ENCODE results near the gene ITGA1. TPM values are rescaled to one million over a fixed set of nuclear protein-coding genes. Genes with fewer than 3 reads are reported as not detected.

Gene ITGA1
- total RNA-seq, 1 donor from 2014 or later, result 3.0 TPM

GRCh38 chr5:52892242-52892878, 104.6 kb downstream of the ITGA1 start:
- Mint-ChIP-seq H3K27me3 (ENCODE audit: low read depth) (no peaks in the 10 kb centered on the region), H3K4me3 (no peak overlapping the region), H3K4me1 (peaks cover 12% of the 10 kb centered on the region), H3K27ac (ENCODE audit: unreplicated experiment) (no peak overlapping the region), H3K36me3 (ENCODE audit: low read depth) (no peaks in the 10 kb centered on the region), H3K9me3 (no peaks in the 10 kb centered on the region)
- no peak for DNase-seq (ENCODE audit: low read depth, low spot score)
- no peak for TF ChIP-seq CTCF (conservative IDR thresholded peaks at IDR 0.05)

- TF ChIP-seq CTCF (conservative IDR thresholded peaks at IDR 0.05), result no peak
- Mint-ChIP-seq H3K27ac (ENCODE audit: unreplicated experiment) (no peak overlapping the region), H3K4me3 (no peak overlapping the region), H3K4me1 (peaks cover 12% of the 10 kb centered on the region), H3K9me3 (no peaks in the 10 kb centered on the region), H3K27me3 (ENCODE audit: low read depth) (no peaks in the 10 kb centered on the region), H3K36me3 (ENCODE audit: low read depth) (no peaks in the 10 kb centered on the region)
- no peak for DNase-seq (ENCODE audit: low read depth, low spot score)
Measured at GRCh38 chr5:52893105-52893504, 105.4 kb downstream of the ITGA1 start.

GRCh38 chr5:52893863-52894262, 106.1 kb downstream of the ITGA1 start:
- no peaks in the 10 kb centered on the region for H3K36me3 Mint-ChIP-seq (ENCODE audit: low read depth)
- no peak for DNase-seq (ENCODE audit: low read depth, low spot score)
- TF ChIP-seq CTCF (conservative IDR thresholded peaks at IDR 0.05), result no peak
- H3K27me3 Mint-ChIP-seq (ENCODE audit: low read depth), result no peaks in the 10 kb centered on the region
- H3K4me1 Mint-ChIP-seq, result peaks cover 12% of the 10 kb centered on the region
- H3K4me3 Mint-ChIP-seq, result no peak overlapping the region
- no peaks in the 10 kb centered on the region for H3K9me3 Mint-ChIP-seq
- H3K27ac Mint-ChIP-seq (ENCODE audit: unreplicated experiment), result no peak overlapping the region

GRCh38 chr5:52894451-52894850, 106.7 kb downstream of the ITGA1 start:
- no peak for DNase-seq (ENCODE audit: low read depth, low spot score)
- Mint-ChIP-seq H3K36me3 (ENCODE audit: low read depth) (no peaks in the 10 kb centered on the region), H3K27me3 (ENCODE audit: low read depth) (no peaks in the 10 kb centered on the region), H3K4me1 (peaks cover 12% of the 10 kb centered on the region), H3K27ac (ENCODE audit: unreplicated experiment) (no peak overlapping the region), H3K4me3 (no peak overlapping the region), H3K9me3 (no peaks in the 10 kb centered on the region)
- TF ChIP-seq CTCF (conservative IDR thresholded peaks at IDR 0.05), result no peak

GRCh38 chr5:52895075-52895474, 107.4 kb downstream of the ITGA1 start:
- DNase-seq (ENCODE audit: low read depth, low spot score), result no peak
- Mint-ChIP-seq H3K9me3 (no peaks in the 10 kb centered on the region), H3K4me1 (peaks cover 12% of the 10 kb centered on the region), H3K27me3 (ENCODE audit: low read depth) (no peaks in the 10 kb centered on the region), H3K27ac (ENCODE audit: unreplicated experiment) (no peak overlapping the region), H3K4me3 (no peak overlapping the region), H3K36me3 (ENCODE audit: low read depth) (no peaks in the 10 kb centered on the region)
- no peak for TF ChIP-seq CTCF (conservative IDR thresholded peaks at IDR 0.05)

All from neural crest cell (in vitro differentiated cells).